ENCODE measurements around the gene FAM168A. TPM values are rescaled to one million over a fixed set of nuclear protein-coding genes. Genes with fewer than 3 reads are reported as not detected.

The FAM168A gene
- total and polyA plus RNA-seq, 2 of the 8 experiments (the other 6 are each of a cell fraction or from before 2014, with no cell fraction given): 17.1 to 21.6 TPM

GRCh38 chr11:73555615-73556014 lies 42.3 kb downstream of the FAM168A start:
- no peak overlapping the region for H2BK15ac ChIP-seq (ENCODE audit: low read length)
- DNase-seq (ENCODE audit: low read depth in 1 of 2, low spot score in 2 of 2) (no peak), FAIRE-seq (no peak)
- H2AFZ ChIP-seq (ENCODE audit: low read length): no peak overlapping the region
- H2BK12ac ChIP-seq (ENCODE audit: low read depth, low read length): no peak overlapping the region
- no peak overlapping the region for H3K9ac ChIP-seq (replicated peaks in 1 of 4; ENCODE audit: extremely low read depth in 1 of 4, low read depth in 3 of 4, low read length in 3 of 4)
- H4K91ac ChIP-seq (replicated peaks; ENCODE audit: insufficient read length, low read length): no peak overlapping the region
- ChIA-PET CTCF (ENCODE audit: partially characterized antibody) (interaction anchor here (0.9 to 1.0 kb wide), 2 partner anchors 14 to 166 kb away, joined by 3 read pairs; no protein-coding TSS in a partner anchor), POLR2A (ENCODE audit: partially characterized antibody) (interaction anchor here (1.2 to 1.6 kb wide), 2 partner anchors 17 to 19 kb away, joined by 3 to 4 read pairs; no protein-coding TSS in a partner anchor)
- no peak overlapping the region for H4K8ac ChIP-seq (ENCODE audit: extremely low read depth, insufficient read depth, low read length)
- no peak overlapping the region for H3K4me3 ChIP-seq (ENCODE audit: extremely low read depth in 1 of 4, insufficient read depth in 2 of 4, low read depth in 3 of 4, low read length in 4 of 4)
- peaks cover 0 to 2% of the 10 kb centered on the region in 2 experiments for H4K20me1 ChIP-seq (replicated peaks in 1 of 2; ENCODE audit: control insufficient read depth in 1 of 2, insufficient read depth in 2 of 2, low read length in 2 of 2)
- no peak overlapping the region for H3K23ac ChIP-seq (ENCODE audit: insufficient read length)
- H2BK20ac ChIP-seq (ENCODE audit: low read length): no peak overlapping the region
- TF ChIP-seq CHD1 (IDR thresholded peaks at IDR 0.05; ENCODE audit: low read depth, low read length): no peak
- no peak for TF ChIP-seq CEBPB (IDR thresholded peaks at IDR 0.05; ENCODE audit: low read depth, low read length)
- TF ChIP-seq CHD2 (IDR thresholded peaks at IDR 0.05; ENCODE audit: low read length): no peak
- no peak for TF ChIP-seq CTBP2 (IDR thresholded peaks at IDR 0.05; ENCODE audit: borderline replicate concordance, insufficient read depth, insufficient read length, low read length)
- no peak for TF ChIP-seq CREB1 (IDR thresholded peaks at IDR 0.05)
- TF ChIP-seq SIX5 (IDR thresholded peaks at IDR 0.05; ENCODE audit: low read depth, low read length): no peak
- no peak for TF ChIP-seq EZH2 (IDR thresholded peaks at IDR 0.05; ENCODE audit: low read depth, low read length, severe bottlenecking)
- no peak for TF ChIP-seq BACH1 (IDR thresholded peaks at IDR 0.05; ENCODE audit: low read length)
- no peak for TF ChIP-seq FOSL1 (IDR thresholded peaks at IDR 0.05; ENCODE audit: insufficient read depth, low read depth, low read length)
- TF ChIP-seq HDAC2 (IDR thresholded peaks at IDR 0.05; ENCODE audit: borderline replicate concordance in 1 of 2, low read depth in 2 of 2, low read length in 2 of 2): no peak
- no peak for TF ChIP-seq PHF8 (conservative IDR thresholded peaks at IDR 0.05; ENCODE audit: low read depth, low read length)
- no peak for TF ChIP-seq MAFK (IDR thresholded peaks at IDR 0.05; ENCODE audit: low read depth, low read length)
- H3K4me2 ChIP-seq (ENCODE audit: insufficient read depth in 1 of 2, low read depth in 2 of 2, low read length in 2 of 2): no peak overlapping the region
- H3K56ac ChIP-seq (replicated peaks; ENCODE audit: insufficient read length, low read depth, low read length): no peak overlapping the region
- no peak overlapping the region; the same call in 1 of the 2 replicates for H2BK5ac ChIP-seq (ENCODE audit: low read depth, low read length)
- H4K5ac ChIP-seq (ENCODE audit: insufficient read length, low read depth, low read length): no peak overlapping the region
- peaks cover 0 to 7% of the 10 kb centered on the region in 2 experiments; a peak in 1 of 4 replicates for H3K79me2 ChIP-seq (ENCODE audit: control insufficient read depth in 1 of 2, insufficient read depth in 2 of 2, low read length in 2 of 2)
- no peak overlapping the region for H3K18ac ChIP-seq (ENCODE audit: extremely low read depth, low read length)
- no peaks in the 10 kb centered on the region for H3K79me1 ChIP-seq (ENCODE audit: low read depth, low read length)
- no peak overlapping the region for H2BK120ac ChIP-seq (replicated peaks; ENCODE audit: low read depth, low read length)
- H3K23me2 ChIP-seq (ENCODE audit: low read depth, low read length): no peaks in the 10 kb centered on the region
- H3K27ac ChIP-seq (ENCODE audit: low read depth, low read length): no peak overlapping the region
- H3K4ac ChIP-seq (replicated peaks; ENCODE audit: insufficient read length, low read depth, low read length): no peak overlapping the region
- H3K36me3 ChIP-seq (ENCODE audit: control insufficient read depth in 2 of 4, insufficient read depth in 4 of 4, low read length in 3 of 4): no peaks in the 10 kb centered on the region
- WGBS, 2 experiments (ENCODE audit: extremely low coverage in 1 of 2, insufficient coverage in 1 of 2, insufficient read length in 1 of 2, insufficient replicate concordance in 2 of 2, low coverage in 1 of 2, low lambda C conversion rate in 2 of 2, missing lambda C conversion rate in 1 of 2): 96% methylated on average over 3 of the region's 3 CpGs; no CpG with 5 or more reads in 1 of the 2 experiments
- no peak overlapping the region for H3K14ac ChIP-seq (ENCODE audit: insufficient read length)
- no peak overlapping the region for H2AK5ac ChIP-seq (ENCODE audit: low read depth, low read length)
- no peaks in the 10 kb centered on the region for H3K9me3 ChIP-seq (ENCODE audit: insufficient read depth in 2 of 2, low read depth in 1 of 2, low read length in 1 of 2)
- H3K27me3 ChIP-seq (replicated peaks in 1 of 4; ENCODE audit: control insufficient read depth in 3 of 4, extremely low read depth in 1 of 4, insufficient read depth in 3 of 4, low read length in 3 of 4): no peaks in the 10 kb centered on the region
- peaks cover 0 to 4% (median 2%) of the 10 kb centered on the region in 4 experiments; a peak in 3 of 7 replicates for H3K4me1 ChIP-seq (replicated peaks in 1 of 4; ENCODE audit: control insufficient read depth in 3 of 4, insufficient read depth in 4 of 4, low read length in 3 of 4)

Measured in H1 (cell line).